PFSK-1 (cell line): ENCODE results near the gene EYA4.

Experiments
- FOXP2 ChIP-seq: optimal IDR thresholded peaks from 2 replicates; pipeline ENCODE3; 2011; ENCODE audit warnings: borderline replicate concordance, control low read depth, inconsistent platforms; ENCODE audit not compliant: insufficient read depth; ENCODE audit errors: extremely low read length, extremely low read depth
- POLR2AphosphoS5 ChIP-seq: IDR thresholded peaks from 2 replicates; pipeline ENCODE4 v1.6.1; 2012; ENCODE audit warnings: low read depth, mild to moderate bottlenecking, control low read depth, low read length, moderate library complexity
- SIN3A ChIP-seq: IDR thresholded peaks from 2 replicates; pipeline ENCODE4 v1.6.1; 2012; ENCODE audit warnings: mild to moderate bottlenecking, low read length, moderate library complexity, borderline replicate concordance; ENCODE audit not compliant: insufficient read depth
- TAF1 ChIP-seq: IDR thresholded peaks from 2 replicates; pipeline ENCODE4 v1.6.1; 2012; ENCODE audit warnings: low read length, control low read depth, borderline replicate concordance; ENCODE audit not compliant: insufficient read depth
- TF ChIP-seq, protein P1 (sequence below), 2 experiments: IDR thresholded peaks; 2 replicates each; pipeline versions ENCODE4 v1.6.1 to v1.8.0; 2011 to 2012; ENCODE audit warnings: low read depth in 2 of 2, low read length in 2 of 2, control low read depth in 1 of 2, inconsistent platforms in 1 of 2, mild to moderate bottlenecking in 1 of 2, moderate library complexity in 1 of 2; ENCODE audit not compliant: insufficient read depth in 1 of 2

EYA4 gene

DNA sequence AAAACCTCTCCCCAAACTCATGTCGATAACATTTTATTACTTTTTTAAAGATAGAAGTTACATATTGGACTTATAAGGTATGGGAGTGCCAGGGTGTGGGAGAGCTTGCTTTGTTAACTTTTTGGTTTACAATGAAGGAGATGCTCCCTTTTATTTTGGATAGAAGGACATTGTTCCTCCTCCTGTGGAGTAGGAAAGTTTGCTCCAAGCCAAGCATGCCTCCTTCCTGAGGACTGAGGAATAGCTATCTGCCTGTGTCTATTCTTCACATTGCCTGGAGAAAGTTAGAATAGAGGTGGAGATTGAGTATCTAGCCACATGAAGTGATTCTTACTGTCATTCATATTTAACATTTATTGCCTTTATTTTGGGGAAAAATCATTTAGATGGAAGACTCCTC, 71.9 kb downstream of the EYA4 start:
- TF ChIP-seq, protein P1, sequence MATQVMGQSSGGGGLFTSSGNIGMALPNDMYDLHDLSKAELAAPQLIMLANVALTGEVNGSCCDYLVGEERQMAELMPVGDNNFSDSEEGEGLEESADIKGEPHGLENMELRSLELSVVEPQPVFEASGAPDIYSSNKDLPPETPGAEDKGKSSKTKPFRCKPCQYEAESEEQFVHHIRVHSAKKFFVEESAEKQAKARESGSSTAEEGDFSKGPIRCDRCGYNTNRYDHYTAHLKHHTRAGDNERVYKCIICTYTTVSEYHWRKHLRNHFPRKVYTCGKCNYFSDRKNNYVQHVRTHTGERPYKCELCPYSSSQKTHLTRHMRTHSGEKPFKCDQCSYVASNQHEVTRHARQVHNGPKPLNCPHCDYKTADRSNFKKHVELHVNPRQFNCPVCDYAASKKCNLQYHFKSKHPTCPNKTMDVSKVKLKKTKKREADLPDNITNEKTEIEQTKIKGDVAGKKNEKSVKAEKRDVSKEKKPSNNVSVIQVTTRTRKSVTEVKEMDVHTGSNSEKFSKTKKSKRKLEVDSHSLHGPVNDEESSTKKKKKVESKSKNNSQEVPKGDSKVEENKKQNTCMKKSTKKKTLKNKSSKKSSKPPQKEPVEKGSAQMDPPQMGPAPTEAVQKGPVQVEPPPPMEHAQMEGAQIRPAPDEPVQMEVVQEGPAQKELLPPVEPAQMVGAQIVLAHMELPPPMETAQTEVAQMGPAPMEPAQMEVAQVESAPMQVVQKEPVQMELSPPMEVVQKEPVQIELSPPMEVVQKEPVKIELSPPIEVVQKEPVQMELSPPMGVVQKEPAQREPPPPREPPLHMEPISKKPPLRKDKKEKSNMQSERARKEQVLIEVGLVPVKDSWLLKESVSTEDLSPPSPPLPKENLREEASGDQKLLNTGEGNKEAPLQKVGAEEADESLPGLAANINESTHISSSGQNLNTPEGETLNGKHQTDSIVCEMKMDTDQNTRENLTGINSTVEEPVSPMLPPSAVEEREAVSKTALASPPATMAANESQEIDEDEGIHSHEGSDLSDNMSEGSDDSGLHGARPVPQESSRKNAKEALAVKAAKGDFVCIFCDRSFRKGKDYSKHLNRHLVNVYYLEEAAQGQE (IDR thresholded peaks at IDR 0.05; ENCODE audit: insufficient read depth in 1 of 2, low read depth in 2 of 2, low read length in 2 of 2): no peak
- TF ChIP-seq FOXP2: no peak
- TF ChIP-seq TAF1: no peak
- TF ChIP-seq POLR2AphosphoS5: no peak
- TF ChIP-seq SIN3A: no peak

DNA sequence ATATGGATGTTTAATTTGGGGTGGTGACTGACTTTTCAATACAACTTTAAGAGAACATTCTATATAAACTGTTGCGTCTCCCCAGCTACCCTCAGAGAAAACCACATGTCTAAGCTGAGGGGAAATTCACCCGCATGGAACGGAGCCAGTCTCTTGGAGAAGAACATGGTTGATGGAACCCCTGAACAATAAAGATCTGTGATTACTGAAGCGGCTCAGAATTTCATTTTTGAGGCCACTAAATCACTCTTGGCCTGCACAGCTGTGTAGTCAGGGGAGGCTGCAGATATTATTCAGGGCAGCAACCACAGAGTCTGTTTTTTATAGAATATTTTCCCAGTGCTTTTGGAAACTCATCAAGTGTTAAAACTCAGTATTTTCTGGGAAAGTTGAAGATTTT, 73.8 kb downstream of the EYA4 start:
- no peak for TF ChIP-seq POLR2AphosphoS5
- TF ChIP-seq SIN3A: no peak
- no peak for TF ChIP-seq FOXP2
- TF ChIP-seq, protein P1 (IDR thresholded peaks at IDR 0.05; ENCODE audit: insufficient read depth in 1 of 2, low read depth in 2 of 2, low read length in 2 of 2): no peak
- TF ChIP-seq TAF1: no peak

DNA sequence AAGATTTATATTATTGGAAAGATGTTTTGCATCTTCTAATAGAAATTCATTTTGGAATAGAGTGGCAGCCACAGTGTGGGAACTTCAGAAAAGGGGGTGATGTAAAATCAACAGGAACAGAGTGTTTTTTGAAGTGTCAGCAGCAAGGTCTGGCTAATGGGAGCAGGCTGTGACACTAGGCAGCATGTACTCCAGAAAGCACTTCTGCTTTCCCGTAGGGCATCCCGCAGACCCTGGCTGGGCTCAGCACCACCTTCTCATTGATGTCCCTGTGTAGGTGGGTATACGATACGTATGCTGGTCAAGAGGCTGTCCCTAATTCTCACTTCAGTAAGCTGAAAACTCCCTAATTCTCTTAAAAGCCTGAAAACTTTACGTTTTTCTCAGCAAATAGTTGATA, 74.7 kb downstream of the EYA4 start:
- TF ChIP-seq POLR2AphosphoS5 (no peak), TAF1 (no peak), SIN3A (no peak)
- TF ChIP-seq, protein P1 (IDR thresholded peaks at IDR 0.05; ENCODE audit: insufficient read depth in 1 of 2, low read depth in 2 of 2, low read length in 2 of 2): no peak

DNA sequence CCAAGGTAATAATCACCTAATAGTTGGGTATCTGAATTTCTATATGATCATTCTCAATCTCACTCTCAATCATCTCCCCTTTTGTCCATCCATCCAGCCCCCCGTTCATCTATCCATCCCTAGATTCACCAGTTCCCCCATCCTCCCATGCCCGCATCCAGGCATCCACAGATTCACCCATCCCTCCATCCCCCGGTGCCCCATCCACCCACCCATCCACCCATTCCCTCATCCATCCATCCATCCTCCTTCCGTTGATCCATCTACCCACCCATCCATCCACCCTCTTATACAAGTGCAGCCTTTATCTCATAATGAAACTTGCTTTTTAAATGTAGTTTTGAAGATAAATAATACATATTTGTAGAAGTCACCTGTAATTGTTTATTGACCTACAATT, 76.5 kb downstream of the EYA4 start:
- TF ChIP-seq, protein P1 (IDR thresholded peaks at IDR 0.05; ENCODE audit: insufficient read depth in 1 of 2, low read depth in 2 of 2, low read length in 2 of 2): no peak
- TF ChIP-seq FOXP2 (no peak), SIN3A (no peak), TAF1 (no peak), POLR2AphosphoS5 (no peak)

GRCh38 chr6:133326584-133326983, 85.4 kb downstream of the EYA4 start:
- TF ChIP-seq, protein P1 (IDR thresholded peaks at IDR 0.05; ENCODE audit: insufficient read depth in 1 of 2, low read depth in 2 of 2, low read length in 2 of 2): no peak
- TF ChIP-seq POLR2AphosphoS5: no peak
- TF ChIP-seq FOXP2: no peak
- no peak for TF ChIP-seq SIN3A
- no peak for TF ChIP-seq TAF1
